HepG2 (cell line): Measurements from ENCODE around the gene EPS8. TPM values are rescaled to one million over a fixed set of nuclear protein-coding genes. Genes with fewer than 3 reads are reported as not detected.

Experiments used
- ATAC-seq: fragments of 200-7000 bp; cut with Tn5 transposase; 3 replicates; pipeline ENCODE4 v1.9.1; 2020; ENCODE audit warnings: mild to moderate bottlenecking, moderate library complexity
- BruUV-seq: library from RNA; stranded (reverse); fragments of 400-500 nt; replicated peaks from 2 replicates; lab custom pipeline; 2021; lab: Mats Ljungman, UMichigan
- CTCF ChIA-PET: fragments of 300-600 bp; formaldehyde crosslinking; extraction: SDS; loops from one replicate; lab custom pipeline; 2021; ENCODE audit warnings: low total read pairs, inconsistent platforms, low intra/inter-chr PET ratio; lab: Yijun Ruan, JAX
- POLR2A ChIA-PET: fragments of 350-600 bp; sonication (Branson Sonifier 250); formaldehyde crosslinking; loops from one replicate; lab custom pipeline; 2020; ENCODE audit warnings: antibody characterized with exemption, inconsistent platforms; lab: Yijun Ruan, JAX
- DNase-seq: peaks from one replicate; pipeline ENCODE4 v3.0.0-alpha.2; 2015; ENCODE audit warnings: low spot score
- FAIRE-seq: peaks from 3 replicates; lab custom pipeline; 2011; peaks lifted over from hg19 to GRCh38; lab: Jason Lieb, UNC
- H2AFZ ChIP-seq: one replicate; pipeline ENCODE4 v1.6.1; 2011; ENCODE audit warnings: low read length, inconsistent platforms
- H3K27ac ChIP-seq: fragments of 300-600 bp; 3 replicates; pipeline ENCODE4 v1.8.0; 2011; ENCODE audit warnings: mixed run types, mild to moderate bottlenecking, mixed read lengths, low read length, inconsistent platforms; ENCODE audit not compliant: insufficient read depth; ENCODE audit errors: extremely low read length
- H3K27me3 ChIP-seq, 2 experiments: fragments of 200-600 bp in 1 of 2; 2 replicates in 1 of 2; 3 replicates in 1 of 2; pipeline versions ENCODE4 v1.6.0 to v1.8.0; 2011; ENCODE audit warnings: low read length in 2 of 2, mild to moderate bottlenecking in 2 of 2, moderate library complexity in 2 of 2, inconsistent platforms in 1 of 2; ENCODE audit not compliant: insufficient read depth in 2 of 2, control insufficient read depth in 1 of 2
- H3K36me3 ChIP-seq, 2 experiments: fragments of 200-600 bp in 1 of 2; replicated peaks in 1 of 2; 2 replicates in 1 of 2; 3 replicates in 1 of 2; pipeline versions ENCODE4 v1.5.1 to v1.8.0; 2011; ENCODE audit warnings: low read length in 2 of 2, inconsistent platforms in 1 of 2; ENCODE audit not compliant: insufficient read depth in 2 of 2, control insufficient read depth in 1 of 2
- H3K4me1 ChIP-seq: 2 replicates; pipeline ENCODE4 v1.5.1; 2012; ENCODE audit warnings: low read length, inconsistent platforms; ENCODE audit not compliant: insufficient read depth
- H3K4me2 ChIP-seq: 2 replicates; pipeline ENCODE4 v1.6.0; 2011; ENCODE audit warnings: low read depth, low read length, inconsistent platforms
- H3K4me3 ChIP-seq, 3 experiments: fragments of 200-600 bp in 1 of 3; sonication (generic), shearing (Covaris generic) in 1 of 3; replicated peaks in 1 of 3; 2 replicates each; pipeline ENCODE4 v1.5.1; 2011 to 2016; ENCODE audit warnings: low read length in 3 of 3, inconsistent platforms in 2 of 3, low read depth in 2 of 3, mild to moderate bottlenecking in 2 of 3, control low read depth in 1 of 3, mixed read lengths in 1 of 3; ENCODE audit not compliant: insufficient read depth in 1 of 3
- H3K79me2 ChIP-seq: one replicate; pipeline ENCODE4 v1.6.1; 2011; ENCODE audit warnings: low read length, inconsistent platforms; ENCODE audit not compliant: insufficient read depth
- H3K9ac ChIP-seq: 2 replicates; pipeline ENCODE4 v1.6.0; 2011; ENCODE audit warnings: mild to moderate bottlenecking, low read depth, low read length, inconsistent platforms; ENCODE audit not compliant: insufficient read depth
- H3K9me3 ChIP-seq: 2 replicates; pipeline ENCODE4 v1.5.1; 2012; ENCODE audit warnings: mild to moderate bottlenecking, low read length
- H4K20me1 ChIP-seq: 2 replicates; pipeline ENCODE4 v1.6.0; 2011; ENCODE audit warnings: inconsistent platforms, mild to moderate bottlenecking, low read length, moderate library complexity; ENCODE audit not compliant: insufficient read depth
- EED ChIP-seq: sonication (generic); formaldehyde crosslinking; IDR thresholded peaks from 2 replicates; pipeline ENCODE4 v1.5.0; 2020; ENCODE audit warnings: mild to moderate bottlenecking, missing genetic modification reagents
- FOXK2 ChIP-seq: fragments of 450-650 bp; IDR thresholded peaks from 2 replicates; pipeline ENCODE4 v1.6.1; 2016
- ISL2 ChIP-seq: sonication (generic); formaldehyde crosslinking; IDR thresholded peaks from 2 replicates; pipeline ENCODE4 v1.5.0; 2020; ENCODE audit warnings: missing genetic modification reagents
- KLF11 ChIP-seq: IDR thresholded peaks from 2 replicates; pipeline ENCODE4 v1.6.1; 2016; ENCODE audit warnings: missing compliant biosample characterization
- MAFK ChIP-seq, 2 experiments: IDR thresholded peaks in 1 of 2; conservative IDR thresholded peaks in 1 of 2; 2 replicates each; pipeline ENCODE4 v1.6.1; 2011; ENCODE audit warnings: improper control_type of control experiment in 2 of 2, low read length in 2 of 2
- PATZ1 ChIP-seq: sonication (generic); formaldehyde crosslinking; IDR thresholded peaks from 2 replicates; pipeline ENCODE4 v1.4.0; 2020; ENCODE audit warnings: missing genetic modification reagents
- ZBTB25 ChIP-seq: IDR thresholded peaks from 2 replicates; pipeline ENCODE4 v1.6.1; 2018; ENCODE audit warnings: missing genetic modification reagents
- ZBTB7A ChIP-seq: sonication (generic); formaldehyde crosslinking; IDR thresholded peaks from 2 replicates; pipeline ENCODE4 v1.8.0; 2022; ENCODE audit warnings: mild to moderate bottlenecking, missing genetic modification reagents
- ZNF224 ChIP-seq: sonication (generic); formaldehyde crosslinking; IDR thresholded peaks from 2 replicates; pipeline ENCODE4 v1.5.0; 2020; ENCODE audit warnings: mild to moderate bottlenecking, missing genetic modification reagents
- ZNF234 ChIP-seq: sonication (generic); formaldehyde crosslinking; conservative IDR thresholded peaks from 2 replicates; pipeline ENCODE4 v1.5.1; 2020; ENCODE audit warnings: mild to moderate bottlenecking, missing genetic modification reagents
- ZNF296 ChIP-seq: sonication (generic); formaldehyde crosslinking; conservative IDR thresholded peaks from 2 replicates; pipeline ENCODE4 v1.5.0; 2020; ENCODE audit warnings: mild to moderate bottlenecking, missing genetic modification reagents
- ZNF343 ChIP-seq: sonication (generic); formaldehyde crosslinking; IDR thresholded peaks from 2 replicates; pipeline ENCODE4 v1.4.0; 2020; ENCODE audit warnings: mild to moderate bottlenecking, missing genetic modification reagents
- ZNF670 ChIP-seq: sonication (generic); formaldehyde crosslinking; IDR thresholded peaks from 2 replicates; pipeline ENCODE4 v1.8.0; 2022; ENCODE audit warnings: mild to moderate bottlenecking, missing genetic modification reagents, borderline replicate concordance
- WGBS: methylation state at CpG from one replicate; pipeline ENCODE4 v1.1.6; 2017; ENCODE audit warnings: low lambda C conversion rate; 5-methylcytosine and 5-hydroxymethylcytosine counted together
- in situ Hi-C: cut with HindIII; loops from 2 replicates; pipeline ENCODE4 v1.10.0; 2017; ENCODE audit warnings: low pct_unique_long_range_greater_than_20kb; ENCODE audit not compliant: extremely low pct_ligation_motif_present
- intact Hi-C: fragments of 100-400 bp; cut with micrococcal nuclease; formaldehyde crosslinking; loops from one replicate; pipeline ENCODE4 v1.10.0; 2022; ENCODE audit not compliant: unreplicated experiment
- polyA plus RNA-seq, 8 experiments: library from polyadenylated mRNA; depleted of rRNA in 3 of 8; stranded (reverse) in 7 of 8; unstranded in 1 of 8; fragments of >200 nt; fragmentation: Illumina TruSeq in 4 of 8; extraction: Trizol in 4 of 8; gene quantifications; 2 replicates each; pipeline versions ENCODE4 v1.2.1 to v1.2.3, GENCODE V29; 2011 to 2016; ENCODE audit warnings: low read depth in 4 of 8, missing spikeins in 1 of 8, mixed read lengths in 1 of 8; ENCODE audit not compliant: insufficient read depth in 1 of 8
- total RNA-seq, 5 experiments: library from RNA; depleted of rRNA; stranded (reverse); fragments of >200 nt; fragmentation: Illumina TruSeq; extraction: Trizol; gene quantifications; 2 replicates each; pipeline ENCODE4 v1.2.3, GENCODE V29; 2016; ENCODE audit warnings: low read depth in 1 of 5
- TF ChIP-seq, protein P1 (sequence below): sonication (generic); formaldehyde crosslinking; IDR thresholded peaks from 2 replicates; pipeline ENCODE4 v1.9.0; 2021; ENCODE audit warnings: missing genetic modification reagents, mild to moderate bottlenecking, borderline replicate concordance

The EPS8 gene
- total and polyA plus RNA-seq, 2 of the 13 experiments (the other 11 are each of a cell fraction or from before 2014, with no cell fraction given), result 37.1 to 43.4 TPM

GRCh38 chr12:15672671-15673270 is 116.4 kb downstream of the EPS8 start:
- H3K79me2 ChIP-seq, result no peaks in the 10 kb centered on the region
- FAIRE-seq (no peak), ATAC-seq (no peak), DNase-seq (no peak)
- POLR2A ChIA-PET, result no interaction called here
- no peak overlapping the region for H3K27ac ChIP-seq
- H2AFZ ChIP-seq, result no peak overlapping the region
- H3K9ac ChIP-seq, result no peak overlapping the region
- H3K4me2 ChIP-seq, result no peak overlapping the region
- WGBS, result over 99% methylated on average over 5 of the region's 5 CpGs
- no peaks in the 10 kb centered on the region for H3K9me3 ChIP-seq
- H3K4me3 ChIP-seq, result no peak overlapping the region
- no peaks in the 10 kb centered on the region for H4K20me1 ChIP-seq
- intact Hi-C loops, result no loop called here
- no peaks in the 10 kb centered on the region for H3K4me1 ChIP-seq
- TF ChIP-seq ZBTB25 (CRISPR knock-in tag) (no peak), ZNF670 (no peak), ZNF343 (CRISPR knock-in tag) (no peak), ZNF296 (CRISPR knock-in tag) (no peak), FOXK2 (no peak), PATZ1 (CRISPR knock-in tag) (no peak), ZBTB7A (CRISPR knock-in tag) (no peak), MAFK (conservative IDR thresholded peaks at IDR 0.05 in 1 of 2, IDR thresholded peaks at IDR 0.05 in 1 of 2; ENCODE audit: low read length in 2 of 2) (no peak), ISL2 (no peak), EED (CRISPR knock-in tag) (no peak), ZNF234 (no peak), KLF11 (no peak), ZNF224 (CRISPR knock-in tag) (no peak)
- TF ChIP-seq, protein P1, sequence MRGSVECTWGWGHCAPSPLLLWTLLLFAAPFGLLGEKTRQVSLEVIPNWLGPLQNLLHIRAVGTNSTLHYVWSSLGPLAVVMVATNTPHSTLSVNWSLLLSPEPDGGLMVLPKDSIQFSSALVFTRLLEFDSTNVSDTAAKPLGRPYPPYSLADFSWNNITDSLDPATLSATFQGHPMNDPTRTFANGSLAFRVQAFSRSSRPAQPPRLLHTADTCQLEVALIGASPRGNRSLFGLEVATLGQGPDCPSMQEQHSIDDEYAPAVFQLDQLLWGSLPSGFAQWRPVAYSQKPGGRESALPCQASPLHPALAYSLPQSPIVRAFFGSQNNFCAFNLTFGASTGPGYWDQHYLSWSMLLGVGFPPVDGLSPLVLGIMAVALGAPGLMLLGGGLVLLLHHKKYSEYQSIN, result no peak
- in situ Hi-C loops, result no loop called here
- CTCF ChIA-PET, result no interaction called here
- H3K27me3 ChIP-seq, result no peaks in the 10 kb centered on the region
- peaks cover 4 to 5% of the 10 kb centered on the region in 2 experiments; a peak in 3 of 5 replicates for H3K36me3 ChIP-seq
- BruUV-seq, result no TSS peak
